Liver (tissue), 3 donors: ENCODE data around the gene PC.

ENCODE experiments used
- CTCF ChIP-seq: fragments of 150-350 bp; IDR thresholded peaks from 2 replicates; pipeline ENCODE4 v1.5.1; 2017; ENCODE audit warnings: improper control_type of control experiment, low read depth, low read length; ENCODE audit not compliant: missing input control
- GABPA ChIP-seq, 2 donors: IDR thresholded peaks in 1 of 2; conservative IDR thresholded peaks in 1 of 2; 2 replicates each; pipeline ENCODE4 v1.6.1; 2016; ENCODE audit warnings: antibody characterized with exemption in 2 of 2, mild to moderate bottlenecking in 1 of 2, moderate library complexity in 1 of 2
- HNF4A ChIP-seq, 2 donors: conservative IDR thresholded peaks; 2 replicates each; pipeline ENCODE4 v1.6.1; 2016; ENCODE audit warnings: antibody characterized with exemption in 2 of 2, mild to moderate bottlenecking in 2 of 2
- SP1 ChIP-seq: IDR thresholded peaks from 2 replicates; pipeline ENCODE4 v1.6.1; 2018; ENCODE audit warnings: antibody characterized with exemption, mild to moderate bottlenecking
- YY1 ChIP-seq: IDR thresholded peaks from 2 replicates; pipeline ENCODE4 v1.6.1; 2016; ENCODE audit warnings: antibody characterized with exemption, mild to moderate bottlenecking
- ZBTB33 ChIP-seq: IDR thresholded peaks from 2 replicates; pipeline ENCODE4 v1.6.1; 2016; ENCODE audit warnings: antibody characterized with exemption
- donor health status: healthy.
- donor health status: healthy.

GRCh38 chr11:66910016-66910415, 48.2 kb downstream of the PC start:
- TF ChIP-seq CTCF = no peak
- no peak for TF ChIP-seq HNF4A (conservative IDR thresholded peaks at IDR 0.05)
- TF ChIP-seq YY1 = no peak
- TF ChIP-seq SP1 = no peak
- TF ChIP-seq GABPA (IDR thresholded peaks at IDR 0.05 in 1 of 2, conservative IDR thresholded peaks at IDR 0.05 in 1 of 2) = no peak
- no peak for TF ChIP-seq ZBTB33
